Measurements from ENCODE around the gene CLDN9.

The CLDN9 gene

GRCh38 chr16:3058139-3059030 is 45.7 kb downstream of the CLDN9 start:
- no peak for DNase-seq

GRCh38 chr16:3059041-3059722 is 46.5 kb downstream of the CLDN9 start:
- peak; percentile 24 for DNase-seq

GRCh38 chr16:3059723-3060242 is 47.1 kb downstream of the CLDN9 start:
- DNase-seq: no peak

GRCh38 chr16:3060339-3061127 is 47.8 kb downstream of the CLDN9 start:
- DNase-seq: no peak

- DNase-seq: no peak
Observed at GRCh38 chr16:3062553-3062952, 49.8 kb downstream of the CLDN9 start.

GRCh38 chr16:3063625-3064386 is 51.1 kb downstream of the CLDN9 start:
- DNase-seq: no peak
